Neural progenitor cell (in vitro differentiated cells): ENCODE results near the gene ARL6IP5. TPM values are rescaled to one million over a fixed set of nuclear protein-coding genes. Genes with fewer than 3 reads are reported as not detected.

ENCODE experiments used
- DNase-seq: peaks from one replicate; pipeline ENCODE4 v3.0.0-alpha.2; 2016; ENCODE audit warnings: low spot score
- H2AFZ ChIP-seq: fragments of 200-600 bp; sonication (generic); replicated peaks from 2 replicates; pipeline ENCODE4 v1.6.1; 2016; ENCODE audit warnings: antibody characterized with exemption
- H3F3A ChIP-seq: fragments of 200-600 bp; sonication (generic); 2 replicates; pipeline ENCODE4 v1.6.1; 2016; ENCODE audit warnings: antibody characterized with exemption, low read depth
- H3K27ac ChIP-seq: fragments of 200-600 bp; sonication (generic); 2 replicates; pipeline ENCODE4 v1.5.1; 2016; ENCODE audit warnings: mild to moderate bottlenecking
- H3K27me3 ChIP-seq: fragments of 200-600 bp; sonication (generic); 2 replicates; pipeline ENCODE4 v1.6.1; 2016; ENCODE audit warnings: mild to moderate bottlenecking, moderate library complexity
- H3K36me3 ChIP-seq: fragments of 200-600 bp; sonication (generic); 2 replicates; pipeline ENCODE4 v1.5.1; 2016
- H3K4me1 ChIP-seq: fragments of 200-600 bp; sonication (generic); 2 replicates; pipeline ENCODE4 v1.6.1; 2016; ENCODE audit warnings: mixed run types
- H3K4me2 ChIP-seq: fragments of 200-600 bp; sonication (generic); 2 replicates; pipeline ENCODE4 v1.6.1; 2016
- H3K4me3 ChIP-seq: fragments of 200-600 bp; sonication (generic); 2 replicates; pipeline ENCODE4 v1.5.1; 2016
- H3K79me2 ChIP-seq: fragments of 200-600 bp; sonication (generic); 2 replicates; pipeline ENCODE4 v1.6.1; 2016; ENCODE audit warnings: low read depth
- H3K9ac ChIP-seq: fragments of 200-600 bp; sonication (generic); 2 replicates; pipeline ENCODE4 v1.6.1; 2016
- H3K9me3 ChIP-seq: fragments of 200-600 bp; sonication (generic); 2 replicates; pipeline ENCODE4 v1.5.1; 2016; ENCODE audit warnings: low read depth
- H4K20me1 ChIP-seq: fragments of 200-600 bp; sonication (generic); 2 replicates; pipeline ENCODE4 v1.6.1; 2016; ENCODE audit warnings: low read depth
- H3K27ac Mint-ChIP-seq: 3 replicates; pipeline ENCODE4 v1.8.0; 2021; ENCODE audit warnings: mixed read lengths
- H3K27me3 Mint-ChIP-seq: 2 replicates; pipeline ENCODE4 v1.8.0; 2022; ENCODE audit warnings: low read depth, mild to moderate bottlenecking, inconsistent platforms, moderate library complexity, mixed read lengths; ENCODE audit not compliant: insufficient read depth
- H3K36me3 Mint-ChIP-seq: 3 replicates; pipeline ENCODE4 v1.8.0; 2021; ENCODE audit warnings: mixed read lengths
- H3K4me1 Mint-ChIP-seq: 3 replicates; pipeline ENCODE4 v1.8.0; 2021; ENCODE audit warnings: mixed read lengths
- H3K4me3 Mint-ChIP-seq: 3 replicates; pipeline ENCODE4 v1.8.0; 2021; ENCODE audit warnings: mild to moderate bottlenecking, moderate library complexity, mixed read lengths
- H3K9me3 Mint-ChIP-seq: 3 replicates; pipeline ENCODE4 v1.8.0; 2020; ENCODE audit warnings: mixed read lengths
- EZH2 ChIP-seq: fragments of 200-600 bp; sonication (generic); IDR thresholded peaks from 2 replicates; pipeline ENCODE4 v1.6.1; 2017; ENCODE audit warnings: antibody characterized with exemption, mild to moderate bottlenecking, moderate library complexity
- EZH2phosphoT487 ChIP-seq: fragments of 200-600 bp; sonication (generic); IDR thresholded peaks from 2 replicates; pipeline ENCODE4 v1.6.1; 2017; ENCODE audit warnings: antibody characterized with exemption
- total RNA-seq: library from RNA; depleted of rRNA; stranded (reverse); fragments of >200 nt; gene quantifications from 2 replicates; pipeline ENCODE4 v1.2.3, GENCODE V29; 2015; ENCODE audit warnings: low replicate concordance
- TF ChIP-seq, protein P1 (sequence below): fragments of 200-600 bp; sonication (generic); IDR thresholded peaks from 2 replicates; pipeline ENCODE4 v1.5.1; 2017; ENCODE audit warnings: antibody characterized with exemption, mild to moderate bottlenecking

Gene ARL6IP5
- total RNA-seq, 1 donor from 2014 or later = 72.4 TPM

DNA sequence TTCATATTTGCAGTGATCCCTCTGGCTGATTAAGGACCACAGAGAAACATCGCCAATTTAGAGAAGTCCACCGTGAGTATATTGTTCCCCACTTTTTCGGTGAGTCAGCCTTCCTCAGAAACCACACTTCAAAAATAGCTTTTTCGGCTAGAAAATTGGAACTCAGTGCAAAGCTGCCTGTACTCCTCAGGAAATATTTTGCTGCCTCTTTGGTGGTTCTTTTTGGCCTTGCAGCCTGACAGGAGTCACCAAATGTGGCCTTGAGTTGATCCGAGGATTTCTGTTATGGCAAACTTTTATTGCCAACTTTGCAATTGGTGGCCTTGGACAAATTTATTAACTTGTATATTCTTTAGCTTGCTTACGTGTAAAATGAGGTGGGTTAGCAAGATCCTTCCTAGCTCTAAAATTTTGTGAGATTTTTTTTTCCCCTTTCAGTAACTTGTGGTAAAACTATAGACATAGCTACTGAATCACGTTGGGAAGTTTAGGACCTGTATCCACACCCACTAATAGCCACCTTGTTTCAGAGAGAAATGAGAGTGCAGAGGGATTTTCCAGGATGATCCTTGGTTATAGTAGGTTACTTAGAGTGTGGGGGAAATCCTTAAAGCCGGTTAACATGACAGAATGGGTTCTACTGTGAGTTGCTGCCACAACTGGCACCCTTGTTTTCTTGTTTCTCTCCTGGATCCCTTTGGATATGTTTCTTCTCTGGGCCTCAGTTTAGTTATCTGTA lies 9.9 kb downstream of the ARL6IP5 start:
- DNase-seq = no peak
- Histone ChIP-seq H4K20me1 (peaks cover 6% of the 10 kb centered on the region), H3K4me2 (no peak overlapping the region), H3K9me3 (no peaks in the 10 kb centered on the region), H3K4me1 (peaks cover 10% of the 10 kb centered on the region), H3K36me3 (no peaks in the 10 kb centered on the region), H3K79me2 (peaks cover 10% of the 10 kb centered on the region), H3K9ac (no peak overlapping the region), H2AFZ (no peak overlapping the region), H3K4me3 (no peak overlapping the region), H3K27me3 (no peaks in the 10 kb centered on the region), H3K27ac (no peak overlapping the region), H3F3A (no peaks in the 10 kb centered on the region)
- Mint-ChIP-seq H3K27me3 (peaks cover 2% of the 10 kb centered on the region), H3K4me1 (peaks cover 14% of the 10 kb centered on the region), H3K27ac (no peak overlapping the region), H3K4me3 (no peak overlapping the region), H3K36me3 (peaks cover 2% of the 10 kb centered on the region), H3K9me3 (no peaks in the 10 kb centered on the region)
- TF ChIP-seq, protein P1, sequence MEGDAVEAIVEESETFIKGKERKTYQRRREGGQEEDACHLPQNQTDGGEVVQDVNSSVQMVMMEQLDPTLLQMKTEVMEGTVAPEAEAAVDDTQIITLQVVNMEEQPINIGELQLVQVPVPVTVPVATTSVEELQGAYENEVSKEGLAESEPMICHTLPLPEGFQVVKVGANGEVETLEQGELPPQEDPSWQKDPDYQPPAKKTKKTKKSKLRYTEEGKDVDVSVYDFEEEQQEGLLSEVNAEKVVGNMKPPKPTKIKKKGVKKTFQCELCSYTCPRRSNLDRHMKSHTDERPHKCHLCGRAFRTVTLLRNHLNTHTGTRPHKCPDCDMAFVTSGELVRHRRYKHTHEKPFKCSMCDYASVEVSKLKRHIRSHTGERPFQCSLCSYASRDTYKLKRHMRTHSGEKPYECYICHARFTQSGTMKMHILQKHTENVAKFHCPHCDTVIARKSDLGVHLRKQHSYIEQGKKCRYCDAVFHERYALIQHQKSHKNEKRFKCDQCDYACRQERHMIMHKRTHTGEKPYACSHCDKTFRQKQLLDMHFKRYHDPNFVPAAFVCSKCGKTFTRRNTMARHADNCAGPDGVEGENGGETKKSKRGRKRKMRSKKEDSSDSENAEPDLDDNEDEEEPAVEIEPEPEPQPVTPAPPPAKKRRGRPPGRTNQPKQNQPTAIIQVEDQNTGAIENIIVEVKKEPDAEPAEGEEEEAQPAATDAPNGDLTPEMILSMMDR = no peak

DNA sequence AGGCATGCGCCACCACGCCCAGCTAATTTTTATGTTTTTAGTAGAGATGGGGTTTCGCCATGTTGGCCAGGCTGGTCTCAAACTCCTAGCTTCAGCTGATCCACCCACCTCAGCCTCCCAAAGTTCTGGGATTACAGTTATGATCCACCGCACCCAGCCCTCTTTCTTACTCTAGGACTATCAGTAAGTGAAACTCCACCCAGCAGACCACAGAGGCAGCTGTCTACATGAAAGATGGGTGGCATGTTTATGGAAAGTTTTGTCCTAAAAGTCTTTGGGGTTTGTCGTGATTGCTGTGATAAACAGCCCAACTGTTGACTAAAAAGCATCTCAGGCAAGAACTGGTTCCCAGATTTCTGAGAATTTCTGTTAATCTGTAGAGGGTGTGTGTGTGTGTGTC lies 10.9 kb downstream of the ARL6IP5 start:
- no peak overlapping the region for H3K4me3 Mint-ChIP-seq
- Histone ChIP-seq H3K4me2 (no peak overlapping the region), H3K4me3 (no peak overlapping the region), H3K79me2 (peaks cover 10% of the 10 kb centered on the region), H3K27me3 (no peaks in the 10 kb centered on the region), H3K36me3 (no peaks in the 10 kb centered on the region), H2AFZ (no peak overlapping the region), H4K20me1 (peaks cover 6% of the 10 kb centered on the region), H3F3A (no peaks in the 10 kb centered on the region), H3K9ac (no peak overlapping the region), H3K4me1 (peaks cover 10% of the 10 kb centered on the region), H3K27ac (no peak overlapping the region), H3K9me3 (no peaks in the 10 kb centered on the region)
- no peak overlapping the region for H3K27ac Mint-ChIP-seq
- TF ChIP-seq EZH2 (no peak), EZH2phosphoT487 (no peak)
- TF ChIP-seq, protein P1 = no peak
- peaks cover 1% of the 10 kb centered on the region for H3K36me3 Mint-ChIP-seq
- H3K9me3 Mint-ChIP-seq = no peaks in the 10 kb centered on the region
- peaks cover 2% of the 10 kb centered on the region for H3K27me3 Mint-ChIP-seq
- H3K4me1 Mint-ChIP-seq = peaks cover 8% of the 10 kb centered on the region
- no peak for DNase-seq

DNA sequence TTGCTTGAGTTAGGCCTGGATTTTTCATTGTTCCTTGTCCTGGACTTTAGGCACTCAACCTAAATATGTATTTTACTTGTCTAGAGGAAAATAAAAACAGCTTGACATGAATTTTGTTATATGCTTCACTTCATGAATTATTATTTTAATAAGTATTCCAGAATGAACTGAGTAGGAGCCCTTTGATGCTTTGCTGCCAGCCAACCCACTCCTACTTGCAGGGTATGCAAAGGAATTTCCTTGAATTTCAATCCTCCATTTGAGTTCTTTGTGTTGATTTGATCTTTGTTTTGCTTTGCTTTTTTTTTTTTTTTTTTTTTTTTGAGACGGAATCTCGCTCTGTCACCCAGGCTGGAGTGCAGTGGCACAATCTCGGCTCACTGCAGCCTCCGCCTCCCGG lies 11.6 kb downstream of the ARL6IP5 start:
- no peaks in the 10 kb centered on the region for H3K36me3 Mint-ChIP-seq
- H3K27me3 Mint-ChIP-seq = no peaks in the 10 kb centered on the region
- Histone ChIP-seq H4K20me1 (peaks cover 6% of the 10 kb centered on the region), H3K36me3 (no peaks in the 10 kb centered on the region), H3K9ac (no peak overlapping the region), H3K27me3 (no peaks in the 10 kb centered on the region), H3K27ac (no peak overlapping the region), H2AFZ (no peak overlapping the region), H3K4me1 (peaks cover 10% of the 10 kb centered on the region), H3K79me2 (peaks cover 7% of the 10 kb centered on the region), H3K9me3 (no peaks in the 10 kb centered on the region), H3K4me2 (no peak overlapping the region), H3K4me3 (no peak overlapping the region), H3F3A (no peaks in the 10 kb centered on the region)
- no peaks in the 10 kb centered on the region for H3K9me3 Mint-ChIP-seq
- peaks cover 8% of the 10 kb centered on the region for H3K4me1 Mint-ChIP-seq
- DNase-seq = no peak
- no peak overlapping the region for H3K4me3 Mint-ChIP-seq
- no peak for TF ChIP-seq EZH2
- no peak for TF ChIP-seq EZH2phosphoT487
- H3K27ac Mint-ChIP-seq = no peak overlapping the region

DNA sequence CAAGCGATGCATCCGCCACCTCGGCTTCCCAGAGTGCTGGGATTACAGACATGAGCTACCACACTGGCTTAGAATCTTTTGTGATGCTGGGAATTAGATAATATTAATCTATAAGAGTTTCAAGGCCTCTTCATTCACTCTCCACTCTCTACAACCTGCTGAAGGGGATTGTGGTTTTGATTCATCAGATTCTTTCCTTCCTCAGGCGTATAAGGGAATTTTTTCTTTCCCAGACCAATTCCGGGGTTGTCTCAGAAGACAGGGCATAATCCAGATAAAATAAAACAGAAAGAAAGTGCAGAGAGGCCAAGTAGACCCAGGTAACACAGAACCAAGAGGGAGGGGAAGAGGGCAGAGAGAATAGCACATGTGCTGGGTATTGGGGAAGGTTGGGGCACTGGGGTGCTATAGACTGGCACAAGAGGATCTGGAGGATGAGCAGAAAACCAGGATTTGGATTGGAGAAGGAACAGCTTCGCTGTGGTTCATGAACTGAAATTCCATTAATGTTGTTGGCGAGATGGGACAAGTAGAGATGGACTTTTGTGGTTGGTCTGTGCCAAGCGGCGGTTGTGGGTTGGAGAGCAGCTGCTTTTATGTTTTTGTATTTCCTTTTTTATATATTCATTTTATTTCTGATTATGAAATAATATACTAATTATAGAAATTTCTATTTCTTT lies 12.8 kb downstream of the ARL6IP5 start:
- peaks cover 7% of the 10 kb centered on the region for H3K79me2 ChIP-seq
- DNase-seq = no peak
- Mint-ChIP-seq H3K27me3 (no peaks in the 10 kb centered on the region), H3K9me3 (no peaks in the 10 kb centered on the region), H3K36me3 (peaks cover 5% of the 10 kb centered on the region), H3K27ac (no peak overlapping the region), H3K4me1 (no peaks in the 10 kb centered on the region), H3K4me3 (no peak overlapping the region)
- H3K4me2 ChIP-seq = no peak overlapping the region
- no peaks in the 10 kb centered on the region for H3K9me3 ChIP-seq
- no peak overlapping the region for H2AFZ ChIP-seq
- no peaks in the 10 kb centered on the region for H3F3A ChIP-seq
- no peaks in the 10 kb centered on the region for H3K27me3 ChIP-seq
- no peak overlapping the region for H3K9ac ChIP-seq
- no peaks in the 10 kb centered on the region for H3K36me3 ChIP-seq
- TF ChIP-seq, protein P1 = no peak
- TF ChIP-seq EZH2 = no peak
- no peak for TF ChIP-seq EZH2phosphoT487
- H4K20me1 ChIP-seq = peaks cover 6% of the 10 kb centered on the region
- no peak overlapping the region for H3K27ac ChIP-seq
- peaks cover 3% of the 10 kb centered on the region for H3K4me1 ChIP-seq
- H3K4me3 ChIP-seq = no peak overlapping the region
